ENCODE measurements around the gene VPS51.

DNA sequence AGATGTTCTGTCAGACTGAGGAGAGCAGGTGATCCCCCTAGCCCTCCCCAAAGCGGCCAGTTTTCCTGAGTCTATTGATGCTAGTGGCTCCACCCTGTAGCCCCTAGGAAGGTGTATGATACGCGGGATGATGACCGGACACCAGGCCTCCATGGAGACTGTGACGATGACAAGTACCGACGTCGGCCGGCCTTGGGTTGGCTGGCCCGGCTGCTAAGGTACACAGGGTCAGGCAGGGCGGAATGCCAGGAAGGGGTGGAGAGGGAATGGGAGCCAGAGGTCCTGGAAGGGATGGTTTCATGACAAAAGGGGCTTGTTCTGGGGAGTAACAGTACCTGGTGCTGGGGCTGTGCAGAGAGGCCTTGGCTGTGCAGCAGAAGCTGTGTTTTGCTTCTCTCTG lies 8.8 kb upstream of the VPS51 start:
- TF ChIP-seq FOXK2 (IDR thresholded peaks at IDR 0.05) (no peak), MYC (IDR thresholded peaks at IDR 0.05; ENCODE audit: insufficient read depth, insufficient read length, insufficient replicate concordance, low read length, severe bottlenecking) (no peak), CBX3 (IDR thresholded peaks at IDR 0.05; ENCODE audit: borderline replicate concordance, low read depth) (no peak), YY1 (IDR thresholded peaks at IDR 0.05; ENCODE audit: low read depth, low read length) (no peak), POLR2AphosphoS5 (IDR thresholded peaks at IDR 0.05; ENCODE audit: low read length) (no peak)
- TF ChIP-seq, protein P1, sequence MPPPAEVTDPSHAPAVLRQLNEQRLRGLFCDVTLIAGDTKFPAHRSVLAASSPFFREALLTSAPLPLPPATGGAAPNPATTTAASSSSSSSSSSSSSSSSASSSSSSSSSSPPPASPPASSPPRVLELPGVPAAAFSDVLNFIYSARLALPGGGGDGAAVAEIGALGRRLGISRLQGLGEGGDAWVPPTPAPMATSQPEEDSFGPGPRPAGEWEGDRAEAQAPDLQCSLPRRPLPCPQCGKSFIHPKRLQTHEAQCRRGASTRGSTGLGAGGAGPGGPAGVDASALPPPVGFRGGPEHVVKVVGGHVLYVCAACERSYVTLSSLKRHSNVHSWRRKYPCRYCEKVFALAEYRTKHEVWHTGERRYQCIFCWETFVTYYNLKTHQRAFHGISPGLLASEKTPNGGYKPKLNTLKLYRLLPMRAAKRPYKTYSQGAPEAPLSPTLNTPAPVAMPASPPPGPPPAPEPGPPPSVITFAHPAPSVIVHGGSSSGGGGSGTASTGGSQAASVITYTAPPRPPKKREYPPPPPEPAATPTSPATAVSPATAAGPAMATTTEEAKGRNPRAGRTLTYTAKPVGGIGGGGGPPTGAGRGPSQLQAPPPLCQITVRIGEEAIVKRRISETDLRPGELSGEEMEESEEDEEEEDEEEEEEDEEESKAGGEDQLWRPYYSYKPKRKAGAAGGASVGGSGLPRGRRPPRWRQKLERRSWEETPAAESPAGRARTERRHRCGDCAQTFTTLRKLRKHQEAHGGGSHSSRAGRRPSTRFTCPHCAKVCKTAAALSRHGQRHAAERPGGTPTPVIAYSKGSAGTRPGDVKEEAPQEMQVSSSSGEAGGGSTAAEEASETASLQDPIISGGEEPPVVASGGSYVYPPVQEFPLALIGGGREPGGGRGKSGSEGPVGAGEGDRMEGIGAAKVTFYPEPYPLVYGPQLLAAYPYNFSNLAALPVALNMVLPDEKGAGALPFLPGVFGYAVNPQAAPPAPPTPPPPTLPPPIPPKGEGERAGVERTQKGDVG (CRISPR knock-in tag; IDR thresholded peaks at IDR 0.05) = no peak
- TF ChIP-seq, protein P2, sequence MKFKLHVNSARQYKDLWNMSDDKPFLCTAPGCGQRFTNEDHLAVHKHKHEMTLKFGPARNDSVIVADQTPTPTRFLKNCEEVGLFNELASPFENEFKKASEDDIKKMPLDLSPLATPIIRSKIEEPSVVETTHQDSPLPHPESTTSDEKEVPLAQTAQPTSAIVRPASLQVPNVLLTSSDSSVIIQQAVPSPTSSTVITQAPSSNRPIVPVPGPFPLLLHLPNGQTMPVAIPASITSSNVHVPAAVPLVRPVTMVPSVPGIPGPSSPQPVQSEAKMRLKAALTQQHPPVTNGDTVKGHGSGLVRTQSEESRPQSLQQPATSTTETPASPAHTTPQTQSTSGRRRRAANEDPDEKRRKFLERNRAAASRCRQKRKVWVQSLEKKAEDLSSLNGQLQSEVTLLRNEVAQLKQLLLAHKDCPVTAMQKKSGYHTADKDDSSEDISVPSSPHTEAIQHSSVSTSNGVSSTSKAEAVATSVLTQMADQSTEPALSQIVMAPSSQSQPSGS (IDR thresholded peaks at IDR 0.05; ENCODE audit: low read length) = no peak

Measured in GM12878 (cell line).